Measurements from ENCODE around the gene ZNF618. TPM values are rescaled to one million over a fixed set of nuclear protein-coding genes. Genes with fewer than 3 reads are reported as not detected.

The ZNF618 gene
- total RNA-seq, 2 donors from 2014 or later, result 3.1 to 3.3 TPM

GRCh38 chr9:114051706-114052105 lies 175.6 kb downstream of the ZNF618 start:
- no peak overlapping the region for H3K27ac ChIP-seq
- no peak overlapping the region for H3K4me3 ChIP-seq
- no peaks in the 10 kb centered on the region for H3K27me3 ChIP-seq
- no peaks in the 10 kb centered on the region for H3K36me3 ChIP-seq
- no peak for TF ChIP-seq CTCF (IDR thresholded peaks at IDR 0.05)
- intact Hi-C loops (cut with DNase I), result no loop called here
- H3K9ac ChIP-seq (ENCODE audit: low read depth in 2 of 2, low read length in 2 of 2), result no peak overlapping the region
- H3K9me3 ChIP-seq, result no peaks in the 10 kb centered on the region
- no peaks in the 10 kb centered on the region for H3K4me1 ChIP-seq
- peak; percentile 13 for DNase-seq

GRCh38 chr9:114053246-114054005 lies 177.3 kb downstream of the ZNF618 start:
- Histone ChIP-seq H3K4me1 (no peaks in the 10 kb centered on the region), H3K9me3 (no peaks in the 10 kb centered on the region), H3K9ac (ENCODE audit: low read depth in 2 of 2, low read length in 2 of 2) (no peak overlapping the region), H3K36me3 (no peaks in the 10 kb centered on the region), H3K4me3 (no peak overlapping the region), H3K27me3 (no peaks in the 10 kb centered on the region), H3K27ac (no peak overlapping the region)
- no peak for TF ChIP-seq CTCF (IDR thresholded peaks at IDR 0.05)
- peak; percentile 18 for DNase-seq
- intact Hi-C loops (cut with DNase I), result no loop called here

GRCh38 chr9:114054191-114054690 lies 178.1 kb downstream of the ZNF618 start:
- Histone ChIP-seq H3K27ac (no peak overlapping the region), H3K9me3 (no peaks in the 10 kb centered on the region), H3K9ac (ENCODE audit: low read depth in 2 of 2, low read length in 2 of 2) (no peak overlapping the region), H3K4me3 (no peak overlapping the region), H3K27me3 (no peaks in the 10 kb centered on the region), H3K4me1 (no peaks in the 10 kb centered on the region), H3K36me3 (no peaks in the 10 kb centered on the region)
- peak; percentile 10 for DNase-seq
- intact Hi-C loops (cut with DNase I), result no loop called here
- no peak for TF ChIP-seq CTCF (IDR thresholded peaks at IDR 0.05)

- Histone ChIP-seq H3K9ac (ENCODE audit: low read depth in 2 of 2, low read length in 2 of 2) (no peak overlapping the region), H3K27ac (no peak overlapping the region), H3K4me3 (no peak overlapping the region), H3K4me1 (no peaks in the 10 kb centered on the region), H3K36me3 (no peaks in the 10 kb centered on the region), H3K27me3 (no peaks in the 10 kb centered on the region), H3K9me3 (no peaks in the 10 kb centered on the region)
- DNase-seq, result peak; percentile 9
- intact Hi-C loops (cut with DNase I), result no loop called here
- no peak for TF ChIP-seq CTCF (IDR thresholded peaks at IDR 0.05)
These were observed 179.0 kb downstream of the ZNF618 start for GRCh38 chr9:114055061-114055460.

GRCh38 chr9:114055894-114056293 lies 179.8 kb downstream of the ZNF618 start:
- Histone ChIP-seq H3K4me3 (no peak overlapping the region), H3K9ac (ENCODE audit: low read depth in 2 of 2, low read length in 2 of 2) (no peak overlapping the region), H3K9me3 (no peaks in the 10 kb centered on the region), H3K27ac (no peak overlapping the region), H3K27me3 (no peaks in the 10 kb centered on the region), H3K36me3 (no peaks in the 10 kb centered on the region), H3K4me1 (no peaks in the 10 kb centered on the region)
- no peak for TF ChIP-seq CTCF (IDR thresholded peaks at IDR 0.05)
- intact Hi-C loops (cut with DNase I), result no loop called here
- no peak for DNase-seq
